ENCODE measurements around the gene DLL4.

DNA sequence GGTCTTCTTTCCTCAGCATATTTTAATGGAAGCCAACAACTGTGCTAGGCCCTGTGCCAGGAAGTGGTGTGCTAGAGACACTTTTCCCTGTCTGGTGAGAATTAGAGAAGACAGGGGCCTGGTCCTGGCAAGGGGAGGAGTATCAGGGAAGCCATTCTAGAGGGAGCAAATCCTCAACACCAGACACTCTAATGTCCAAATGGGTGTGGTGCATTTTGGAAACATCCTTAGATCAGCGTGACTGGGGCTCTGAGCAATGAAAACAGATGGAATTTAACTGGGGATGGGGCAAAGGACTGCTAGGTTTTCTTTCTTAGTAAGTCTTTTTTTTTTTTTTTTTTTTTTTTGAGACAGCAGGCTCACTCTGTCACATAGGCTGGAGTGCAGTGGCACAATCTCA, 42.6 kb upstream of the DLL4 start:
- TF ChIP-seq, protein P1, sequence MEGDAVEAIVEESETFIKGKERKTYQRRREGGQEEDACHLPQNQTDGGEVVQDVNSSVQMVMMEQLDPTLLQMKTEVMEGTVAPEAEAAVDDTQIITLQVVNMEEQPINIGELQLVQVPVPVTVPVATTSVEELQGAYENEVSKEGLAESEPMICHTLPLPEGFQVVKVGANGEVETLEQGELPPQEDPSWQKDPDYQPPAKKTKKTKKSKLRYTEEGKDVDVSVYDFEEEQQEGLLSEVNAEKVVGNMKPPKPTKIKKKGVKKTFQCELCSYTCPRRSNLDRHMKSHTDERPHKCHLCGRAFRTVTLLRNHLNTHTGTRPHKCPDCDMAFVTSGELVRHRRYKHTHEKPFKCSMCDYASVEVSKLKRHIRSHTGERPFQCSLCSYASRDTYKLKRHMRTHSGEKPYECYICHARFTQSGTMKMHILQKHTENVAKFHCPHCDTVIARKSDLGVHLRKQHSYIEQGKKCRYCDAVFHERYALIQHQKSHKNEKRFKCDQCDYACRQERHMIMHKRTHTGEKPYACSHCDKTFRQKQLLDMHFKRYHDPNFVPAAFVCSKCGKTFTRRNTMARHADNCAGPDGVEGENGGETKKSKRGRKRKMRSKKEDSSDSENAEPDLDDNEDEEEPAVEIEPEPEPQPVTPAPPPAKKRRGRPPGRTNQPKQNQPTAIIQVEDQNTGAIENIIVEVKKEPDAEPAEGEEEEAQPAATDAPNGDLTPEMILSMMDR (IDR thresholded peaks at IDR 0.05), result no peak
- no peak for TF ChIP-seq POLR2A (IDR thresholded peaks at IDR 0.05)

Measured in uterus (tissue), 2 donors.